ENCODE results near the gene KLHL24. TPM values are rescaled to one million over a fixed set of nuclear protein-coding genes. Genes with fewer than 3 reads are reported as not detected.
"Not testable (repeated sequence)": the region's sequence is repeated elsewhere in the genome, so short reads cannot be mapped to it uniquely, and the experiment has no call there.

Gene KLHL24
- total RNA-seq, 1 experiment from 2014 or later: 7.4 TPM

- H3K9ac ChIP-seq (ENCODE audit: low read length): no peak overlapping the region
- H2AFZ ChIP-seq (ENCODE audit: low read length): no peak overlapping the region
- no peaks in the 10 kb centered on the region for H3K79me2 ChIP-seq (ENCODE audit: low read length)
- no TSS peak for BruUV-seq (replicated peaks)
- H3K9me3 ChIP-seq (ENCODE audit: low read length): no peaks in the 10 kb centered on the region
- no peaks in the 10 kb centered on the region for H4K20me1 ChIP-seq (ENCODE audit: low read length)
- intact Hi-C loops (cut with micrococcal nuclease): no loop called here
- no peaks in the 10 kb centered on the region for H3K4me1 ChIP-seq (ENCODE audit: insufficient read depth, low read length)
- no peaks in the 10 kb centered on the region for H3K27me3 ChIP-seq (ENCODE audit: low read length)
- no peaks in the 10 kb centered on the region for H3F3A ChIP-seq (ENCODE audit: low read length, unreplicated experiment)
- DNase-seq (no peak), ATAC-seq (no peak)
- no peak overlapping the region for H3K4me2 ChIP-seq (ENCODE audit: low read length)
- ChIA-PET CTCF (no interaction called here), POLR2A (ENCODE audit: unreplicated experiment) (no interaction called here)
- no peak overlapping the region for H3K27ac ChIP-seq (ENCODE audit: low read length)
- no peaks in the 10 kb centered on the region for H3K9me2 ChIP-seq (replicated peaks; ENCODE audit: low read length)
- no peak for TF ChIP-seq CTCF (conservative IDR thresholded peaks at IDR 0.05; ENCODE audit: low read depth, low read length)
- no peak for TF ChIP-seq EZH2 (IDR thresholded peaks at IDR 0.05; ENCODE audit: low read length, unreplicated experiment)
- TF ChIP-seq EZH2phosphoT487 (IDR thresholded peaks at IDR 0.05; ENCODE audit: borderline replicate concordance, low read length): no peak
- H3K36me3 ChIP-seq (ENCODE audit: low read depth, low read length): no peaks in the 10 kb centered on the region
- H3K4me3 ChIP-seq (ENCODE audit: low read length): no peak overlapping the region
These were observed 8.4 kb upstream of the KLHL24 start for GRCh38 chr3:183626877-183627594.

DNA sequence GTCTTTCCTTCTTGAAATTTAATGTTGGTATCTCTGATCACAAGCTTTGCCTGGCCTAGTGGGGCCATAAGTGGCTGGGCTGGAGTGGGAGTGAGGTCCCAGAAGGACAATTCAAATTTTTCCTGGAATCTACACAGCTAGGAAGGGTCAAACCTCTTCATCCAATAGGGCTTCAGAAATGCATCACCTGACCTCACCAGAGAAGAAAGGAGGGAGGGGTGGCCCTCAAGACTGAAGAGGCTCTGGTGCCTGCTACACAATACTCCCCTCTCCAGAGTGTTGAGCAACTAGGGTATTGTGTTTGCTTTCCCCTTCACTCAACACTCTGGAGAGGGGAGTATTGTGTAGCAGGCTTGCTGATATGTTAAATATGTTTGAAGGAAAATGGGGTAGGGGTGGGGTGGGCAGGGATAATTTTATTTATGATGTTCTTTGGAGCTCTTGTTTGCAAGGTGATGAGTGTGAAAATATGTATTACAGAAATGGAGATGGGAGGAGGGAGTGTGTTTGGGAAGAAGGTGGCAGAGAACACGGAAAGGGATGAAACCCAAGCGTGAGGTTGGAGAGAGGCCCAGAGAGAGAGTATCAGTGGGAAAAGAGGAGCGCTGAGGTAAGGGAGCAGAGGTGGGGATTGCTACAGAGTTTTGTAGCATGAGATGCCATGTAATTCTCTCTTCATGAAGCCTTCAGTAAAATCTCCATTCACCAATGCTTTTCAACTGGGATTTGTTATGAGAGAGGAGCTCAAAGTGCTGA lies 5.7 kb upstream of the KLHL24 start:
- H3F3A ChIP-seq (ENCODE audit: low read length, unreplicated experiment): no peaks in the 10 kb centered on the region
- no peaks in the 10 kb centered on the region for H3K9me2 ChIP-seq (replicated peaks; ENCODE audit: low read length)
- H2AFZ ChIP-seq (ENCODE audit: low read length): no peak overlapping the region
- no peaks in the 10 kb centered on the region for H3K36me3 ChIP-seq (ENCODE audit: low read depth, low read length)
- no peak overlapping the region for H3K27ac ChIP-seq (ENCODE audit: low read length)
- no peak overlapping the region for H3K9ac ChIP-seq (ENCODE audit: low read length)
- ChIA-PET POLR2A (ENCODE audit: unreplicated experiment) (no interaction called here), CTCF (no interaction called here)
- TF ChIP-seq EZH2phosphoT487 (IDR thresholded peaks at IDR 0.05; ENCODE audit: borderline replicate concordance, low read length): no peak
- no peak for TF ChIP-seq CTCF (conservative IDR thresholded peaks at IDR 0.05; ENCODE audit: low read depth, low read length)
- no peak for TF ChIP-seq EZH2 (IDR thresholded peaks at IDR 0.05; ENCODE audit: low read length, unreplicated experiment)
- ATAC-seq (no peak), DNase-seq (no peak)
- H3K4me1 ChIP-seq (ENCODE audit: insufficient read depth, low read length): no peaks in the 10 kb centered on the region
- no TSS peak for BruUV-seq (replicated peaks)
- no peaks in the 10 kb centered on the region for H4K20me1 ChIP-seq (ENCODE audit: low read length)
- H3K79me2 ChIP-seq (ENCODE audit: low read length): no peaks in the 10 kb centered on the region
- H3K4me3 ChIP-seq (ENCODE audit: low read length): no peak overlapping the region
- intact Hi-C loops (cut with micrococcal nuclease): loop anchor here (10.0 kb wide), 1 partner anchor 165 kb away; no protein-coding TSS in a partner anchor
- H3K27me3 ChIP-seq (ENCODE audit: low read length): no peaks in the 10 kb centered on the region
- no peaks in the 10 kb centered on the region for H3K9me3 ChIP-seq (ENCODE audit: low read length)
- H3K4me2 ChIP-seq (ENCODE audit: low read length): no peak overlapping the region

DNA sequence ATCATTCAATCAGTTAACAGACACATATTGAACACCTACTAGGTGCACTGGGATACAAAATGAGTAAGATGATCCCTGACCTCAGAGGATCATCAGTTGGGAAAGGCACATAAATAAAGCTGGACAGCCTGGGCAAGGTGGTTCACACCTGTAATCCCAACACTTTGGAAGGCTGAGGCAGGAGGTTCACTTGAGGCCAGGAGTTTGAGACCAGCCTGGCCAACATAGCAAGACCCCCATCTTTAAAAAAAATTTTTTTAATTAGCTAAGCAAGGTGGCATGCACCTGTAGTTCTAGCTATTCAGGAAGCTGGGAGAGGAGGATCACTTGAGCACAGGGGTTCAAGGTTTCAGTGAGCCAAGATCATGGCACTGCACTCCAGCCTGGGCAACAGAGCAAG lies 3.7 kb upstream of the KLHL24 start:
- Histone ChIP-seq H3K36me3 (ENCODE audit: low read depth, low read length) (no peaks in the 10 kb centered on the region), H3K79me2 (ENCODE audit: low read length) (no peaks in the 10 kb centered on the region), H3K9me3 (ENCODE audit: low read length) (no peaks in the 10 kb centered on the region), H3K9me2 (replicated peaks; ENCODE audit: low read length) (no peaks in the 10 kb centered on the region), H3K9ac (ENCODE audit: low read length) (no peak overlapping the region), H3K4me2 (ENCODE audit: low read length) (no peak overlapping the region), H3K27me3 (ENCODE audit: low read length) (no peaks in the 10 kb centered on the region), H3K4me3 (ENCODE audit: low read length) (no peak overlapping the region), H4K20me1 (ENCODE audit: low read length) (no peaks in the 10 kb centered on the region), H3K27ac (ENCODE audit: low read length) (no peak overlapping the region), H2AFZ (ENCODE audit: low read length) (no peak overlapping the region), H3K4me1 (ENCODE audit: insufficient read depth, low read length) (peaks cover 5% of the 10 kb centered on the region; the same call in 1 of the 2 replicates), H3F3A (ENCODE audit: low read length, unreplicated experiment) (no peaks in the 10 kb centered on the region)
- TF ChIP-seq EZH2phosphoT487 (IDR thresholded peaks at IDR 0.05; ENCODE audit: borderline replicate concordance, low read length): no peak
- no peak for TF ChIP-seq EZH2 (IDR thresholded peaks at IDR 0.05; ENCODE audit: low read length, unreplicated experiment)
- no peak for TF ChIP-seq CTCF (conservative IDR thresholded peaks at IDR 0.05; ENCODE audit: low read depth, low read length)
- DNase-seq (no peak), ATAC-seq (no peak)
- intact Hi-C loops (cut with micrococcal nuclease): loop anchor here (10.0 kb wide), 1 partner anchor 167 kb away; no protein-coding TSS in a partner anchor
- ChIA-PET POLR2A (ENCODE audit: unreplicated experiment) (no interaction called here), CTCF (no interaction called here)
- no TSS peak for BruUV-seq (replicated peaks)

- H3K4me2 ChIP-seq (ENCODE audit: low read length); H3K79me2 ChIP-seq (ENCODE audit: low read length); POLR2A ChIA-PET (ENCODE audit: unreplicated experiment); H3F3A ChIP-seq (ENCODE audit: low read length, unreplicated experiment); H3K27ac ChIP-seq (ENCODE audit: low read length); H2AFZ ChIP-seq (ENCODE audit: low read length); DNase-seq; H4K20me1 ChIP-seq (ENCODE audit: low read length); H3K27me3 ChIP-seq (ENCODE audit: low read length); ATAC-seq; H3K4me3 ChIP-seq (ENCODE audit: low read length); H3K9me3 ChIP-seq (ENCODE audit: low read length); H3K9me2 ChIP-seq (replicated peaks; ENCODE audit: low read length); H3K9ac ChIP-seq (ENCODE audit: low read length); BruUV-seq (replicated peaks); CTCF ChIA-PET; H3K36me3 ChIP-seq (ENCODE audit: low read depth, low read length): not testable (repeated sequence)
- peaks cover 12% of the 10 kb centered on the region for H3K4me1 ChIP-seq (ENCODE audit: insufficient read depth, low read length)
- intact Hi-C loops (cut with micrococcal nuclease): loop anchor here (10.0 kb wide), 1 partner anchor 168 kb away; no protein-coding TSS in a partner anchor
These were observed 2.7 kb upstream of the KLHL24 start for GRCh38 chr3:183632725-183633124.

Data from PC-3 (cell line).